ENCODE measurements around the gene MASP1.

The MASP1 gene

DNA sequence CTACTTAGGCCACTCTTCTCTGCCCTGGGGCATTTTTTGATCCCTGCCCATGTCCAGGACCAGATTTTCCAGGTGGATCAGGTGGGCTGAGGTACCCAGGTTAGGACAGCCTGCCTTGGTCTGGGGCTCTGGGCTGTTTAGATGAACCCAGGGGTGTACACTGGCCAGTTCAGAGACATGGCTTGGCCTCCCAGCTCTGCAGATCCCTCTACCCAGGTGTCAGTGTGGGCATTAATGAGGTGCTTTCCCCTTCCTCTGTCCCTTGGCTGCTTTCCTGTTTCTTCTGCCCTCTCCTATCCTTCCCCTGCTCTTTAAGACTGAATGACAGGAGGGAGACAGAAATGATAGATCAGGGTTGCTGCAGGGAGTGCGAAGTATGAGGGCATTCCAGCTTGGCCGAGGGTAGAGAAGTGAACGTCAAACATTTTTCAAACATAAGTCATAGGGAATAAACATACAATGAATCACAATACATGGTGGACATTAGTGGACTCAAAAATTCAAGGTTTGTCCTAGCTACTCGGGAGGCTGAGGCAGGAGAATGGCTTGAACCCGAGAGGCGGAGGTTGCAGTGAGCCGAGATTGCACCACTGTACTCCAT lies 63.8 kb downstream of the MASP1 start:
- H3K4me1 ChIP-seq (ENCODE audit: insufficient read depth, poor library complexity, severe bottlenecking), result no peaks in the 10 kb centered on the region
- H3K9me3 ChIP-seq (ENCODE audit: severe bottlenecking), result no peaks in the 10 kb centered on the region
- H3K27me3 ChIP-seq (ENCODE audit: insufficient read depth, poor library complexity, severe bottlenecking), result peaks cover 3% of the 10 kb centered on the region
- no peaks in the 10 kb centered on the region for H3K36me3 ChIP-seq (ENCODE audit: low read depth)
- H3K4me3 ChIP-seq (ENCODE audit: severe bottlenecking), result no peak overlapping the region
- H3K27ac ChIP-seq (ENCODE audit: poor library complexity, severe bottlenecking), result no peak overlapping the region
- TF ChIP-seq, protein P1, sequence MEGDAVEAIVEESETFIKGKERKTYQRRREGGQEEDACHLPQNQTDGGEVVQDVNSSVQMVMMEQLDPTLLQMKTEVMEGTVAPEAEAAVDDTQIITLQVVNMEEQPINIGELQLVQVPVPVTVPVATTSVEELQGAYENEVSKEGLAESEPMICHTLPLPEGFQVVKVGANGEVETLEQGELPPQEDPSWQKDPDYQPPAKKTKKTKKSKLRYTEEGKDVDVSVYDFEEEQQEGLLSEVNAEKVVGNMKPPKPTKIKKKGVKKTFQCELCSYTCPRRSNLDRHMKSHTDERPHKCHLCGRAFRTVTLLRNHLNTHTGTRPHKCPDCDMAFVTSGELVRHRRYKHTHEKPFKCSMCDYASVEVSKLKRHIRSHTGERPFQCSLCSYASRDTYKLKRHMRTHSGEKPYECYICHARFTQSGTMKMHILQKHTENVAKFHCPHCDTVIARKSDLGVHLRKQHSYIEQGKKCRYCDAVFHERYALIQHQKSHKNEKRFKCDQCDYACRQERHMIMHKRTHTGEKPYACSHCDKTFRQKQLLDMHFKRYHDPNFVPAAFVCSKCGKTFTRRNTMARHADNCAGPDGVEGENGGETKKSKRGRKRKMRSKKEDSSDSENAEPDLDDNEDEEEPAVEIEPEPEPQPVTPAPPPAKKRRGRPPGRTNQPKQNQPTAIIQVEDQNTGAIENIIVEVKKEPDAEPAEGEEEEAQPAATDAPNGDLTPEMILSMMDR (IDR thresholded peaks at IDR 0.05; ENCODE audit: poor library complexity, severe bottlenecking), result no peak
- DNase-seq (ENCODE audit: low spot score) (no peak), ATAC-seq (ENCODE audit: low read depth) (peak; percentile 83)

DNA sequence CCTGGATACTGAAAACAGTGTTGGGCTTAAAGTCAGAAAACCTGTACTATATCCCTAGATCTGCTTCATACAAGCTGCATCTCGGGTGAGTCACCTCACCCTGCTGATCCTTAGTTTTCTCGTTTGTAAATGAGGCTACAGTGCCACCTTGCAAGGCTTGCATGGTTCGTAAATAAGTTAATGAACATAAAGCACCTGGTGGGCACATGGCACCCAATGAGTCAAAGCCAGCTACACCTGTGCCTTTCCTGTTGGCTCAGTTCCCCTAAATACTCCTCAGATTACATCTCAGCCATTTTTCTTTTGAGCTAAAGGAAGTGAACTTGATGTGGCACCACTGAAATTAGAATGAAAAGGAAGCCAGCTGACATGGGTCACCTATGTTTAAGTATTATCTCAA lies 67.7 kb downstream of the MASP1 start:
- no peaks in the 10 kb centered on the region for H3K36me3 ChIP-seq (ENCODE audit: low read depth)
- no peaks in the 10 kb centered on the region for H3K27me3 ChIP-seq (ENCODE audit: insufficient read depth, poor library complexity, severe bottlenecking)
- no peaks in the 10 kb centered on the region for H3K9me3 ChIP-seq (ENCODE audit: severe bottlenecking)
- DNase-seq (ENCODE audit: low spot score) (no peak), ATAC-seq (ENCODE audit: low read depth) (peak; percentile 80)
- H3K4me1 ChIP-seq (ENCODE audit: insufficient read depth, poor library complexity, severe bottlenecking), result no peaks in the 10 kb centered on the region
- H3K4me3 ChIP-seq (ENCODE audit: severe bottlenecking), result no peak overlapping the region
- H3K27ac ChIP-seq (ENCODE audit: poor library complexity, severe bottlenecking), result no peak overlapping the region
- TF ChIP-seq, protein P1 (IDR thresholded peaks at IDR 0.05; ENCODE audit: poor library complexity, severe bottlenecking), result peak; percentile 19

DNA sequence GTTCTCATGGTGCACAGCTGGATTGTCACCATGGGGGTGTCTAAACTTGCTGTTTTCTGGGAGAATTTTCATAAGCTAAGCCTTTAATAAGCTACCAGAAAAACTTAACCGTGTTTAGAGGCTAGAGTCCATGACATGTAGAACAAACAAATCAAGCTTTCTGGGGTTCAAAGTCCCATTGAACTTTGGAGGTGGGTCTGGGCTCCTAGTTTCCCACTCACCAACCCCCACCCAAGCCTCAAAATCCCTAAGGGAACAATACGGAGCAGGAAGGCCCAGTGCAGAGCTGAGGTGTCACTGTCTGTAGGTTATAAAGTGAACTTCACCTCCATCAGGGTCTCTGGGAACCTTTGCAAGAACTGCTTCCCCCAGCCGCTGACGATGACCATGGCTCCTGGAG lies 68.7 kb downstream of the MASP1 start:
- no peak for DNase-seq (ENCODE audit: low spot score)
- H3K4me3 ChIP-seq (ENCODE audit: severe bottlenecking), result no peak overlapping the region
- TF ChIP-seq, protein P1 (IDR thresholded peaks at IDR 0.05; ENCODE audit: poor library complexity, severe bottlenecking), result no peak
- no peaks in the 10 kb centered on the region for H3K36me3 ChIP-seq (ENCODE audit: low read depth)
- no peak overlapping the region for H3K27ac ChIP-seq (ENCODE audit: poor library complexity, severe bottlenecking)
- H3K27me3 ChIP-seq (ENCODE audit: insufficient read depth, poor library complexity, severe bottlenecking), result no peaks in the 10 kb centered on the region
- no peak for ATAC-seq (ENCODE audit: low read depth)
- H3K4me1 ChIP-seq (ENCODE audit: insufficient read depth, poor library complexity, severe bottlenecking), result no peaks in the 10 kb centered on the region
- H3K9me3 ChIP-seq (ENCODE audit: severe bottlenecking), result no peaks in the 10 kb centered on the region

DNA sequence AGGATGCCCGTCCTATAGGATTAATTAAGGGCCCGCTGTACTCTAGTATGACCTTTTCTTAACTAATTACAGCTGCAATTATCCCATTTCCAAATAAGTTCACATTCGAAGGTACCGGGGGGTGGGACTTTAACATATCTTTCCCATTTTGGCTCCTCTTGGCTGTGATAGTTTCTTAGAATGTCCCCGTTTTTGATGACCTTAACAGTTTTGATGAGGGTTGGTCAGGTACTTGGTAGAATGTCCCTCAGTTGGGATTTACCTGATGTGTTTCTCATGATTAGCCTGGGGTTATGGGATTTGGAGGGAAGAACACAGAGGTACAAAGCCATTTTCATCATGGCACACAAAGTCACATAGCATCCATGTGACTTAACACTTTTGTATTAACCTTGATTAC lies 76.1 kb downstream of the MASP1 start:
- no peaks in the 10 kb centered on the region for H3K36me3 ChIP-seq (ENCODE audit: low read depth)
- H3K9me3 ChIP-seq (ENCODE audit: severe bottlenecking), result no peaks in the 10 kb centered on the region
- no peak for ATAC-seq (ENCODE audit: low read depth)
- H3K27me3 ChIP-seq (ENCODE audit: insufficient read depth, poor library complexity, severe bottlenecking), result no peaks in the 10 kb centered on the region
- TF ChIP-seq, protein P1 (IDR thresholded peaks at IDR 0.05; ENCODE audit: poor library complexity, severe bottlenecking), result no peak
- H3K4me3 ChIP-seq (ENCODE audit: severe bottlenecking), result no peak overlapping the region
- no peaks in the 10 kb centered on the region for H3K4me1 ChIP-seq (ENCODE audit: insufficient read depth, poor library complexity, severe bottlenecking)
- no peak overlapping the region for H3K27ac ChIP-seq (ENCODE audit: poor library complexity, severe bottlenecking)
- DNase-seq (ENCODE audit: low spot score), result no peak

DNA sequence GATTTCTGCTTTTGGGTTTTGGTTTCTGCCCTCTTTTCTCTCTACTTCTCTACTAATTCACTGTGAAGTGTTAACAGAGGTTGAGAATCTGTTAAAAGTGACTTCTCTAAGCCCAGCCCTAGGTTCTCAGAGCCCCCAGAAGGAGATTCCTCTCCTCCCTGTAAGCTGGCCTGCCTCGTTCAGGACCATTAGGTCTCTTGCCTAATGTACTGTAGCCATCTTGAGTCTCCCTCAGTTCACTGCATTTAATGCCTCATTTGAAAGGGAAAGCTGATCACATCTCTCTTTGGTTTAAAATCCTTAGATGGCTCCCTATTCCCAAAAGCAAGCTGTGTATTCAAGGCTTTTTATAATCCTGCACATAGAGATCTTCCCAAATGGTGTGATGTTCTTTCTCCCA lies 77.9 kb downstream of the MASP1 start:
- ATAC-seq (ENCODE audit: low read depth), result no peak
- Histone ChIP-seq H3K27ac (ENCODE audit: poor library complexity, severe bottlenecking) (no peak overlapping the region), H3K27me3 (ENCODE audit: insufficient read depth, poor library complexity, severe bottlenecking) (no peaks in the 10 kb centered on the region), H3K36me3 (ENCODE audit: low read depth) (no peaks in the 10 kb centered on the region), H3K4me3 (ENCODE audit: severe bottlenecking) (no peak overlapping the region), H3K4me1 (ENCODE audit: insufficient read depth, poor library complexity, severe bottlenecking) (peaks cover 2% of the 10 kb centered on the region), H3K9me3 (ENCODE audit: severe bottlenecking) (no peaks in the 10 kb centered on the region)
- TF ChIP-seq, protein P1 (IDR thresholded peaks at IDR 0.05; ENCODE audit: poor library complexity, severe bottlenecking), result no peak
- no peak for DNase-seq (ENCODE audit: low spot score)

Data from RWPE2 (cell line).